NCI-H526 treated with DMSO at 0.1 percent for 48 hours (cell line): ENCODE results near the gene RAVER1.

Experiments
- DNase-seq: peaks from one replicate; lab custom pipeline; 2025; lab: John Stamatoyannopoulos, UW

RAVER1 gene

GRCh38 chr19:10269333-10270179, 63.8 kb downstream of the RAVER1 start:
- DNase-seq = peak; percentile 2

DNA sequence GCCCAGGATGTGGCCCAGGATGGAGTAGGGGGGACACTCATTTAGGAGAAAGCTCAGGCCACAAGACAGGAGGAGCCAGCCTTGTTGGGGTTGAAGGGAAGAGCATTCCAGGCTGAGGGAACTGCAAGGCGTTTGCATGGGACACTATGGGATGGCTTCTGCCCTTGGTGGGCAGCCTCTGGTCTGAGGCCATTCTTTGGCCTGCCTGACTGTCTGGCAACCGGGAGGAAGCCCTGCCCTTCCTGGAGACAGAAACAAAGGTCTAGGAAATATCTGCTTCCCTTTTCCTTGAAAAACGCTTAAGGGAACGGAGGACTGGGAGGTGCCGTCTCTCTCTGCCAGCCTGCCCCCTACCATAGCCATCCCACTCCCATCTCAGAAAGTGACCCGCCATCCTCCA, 65.3 kb downstream of the RAVER1 start:
- no peak for DNase-seq

- no peak for DNase-seq
Measured at GRCh38 chr19:10266706-10267105, 66.6 kb downstream of the RAVER1 start.
